Measurements from ENCODE around the gene BUB3.

BUB3 gene

DNA sequence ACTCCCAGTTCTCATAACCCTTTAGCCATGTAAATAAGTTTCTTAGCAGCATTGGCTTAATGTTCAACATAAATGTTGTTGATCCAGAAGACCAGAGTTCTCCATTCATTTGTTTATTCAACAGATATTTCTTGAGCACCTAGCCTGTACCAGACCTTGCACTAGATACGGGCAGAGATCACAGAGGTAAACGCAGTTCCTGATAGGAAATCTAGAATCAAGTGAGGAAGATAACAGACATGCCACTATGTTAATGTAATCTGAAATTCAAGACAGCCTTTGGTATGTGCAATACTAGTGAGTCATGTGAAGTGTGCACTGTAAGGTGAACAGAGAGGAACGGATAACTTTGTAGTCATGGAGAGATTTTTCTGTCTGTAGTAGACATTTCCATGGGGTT is 3.0 kb downstream of the BUB3 start:
- no peak for TF ChIP-seq YY1 (IDR thresholded peaks at IDR 0.05; ENCODE audit: low read depth)
- no peak for TF ChIP-seq NFIC (IDR thresholded peaks at IDR 0.05)
- TF ChIP-seq, protein P1, sequence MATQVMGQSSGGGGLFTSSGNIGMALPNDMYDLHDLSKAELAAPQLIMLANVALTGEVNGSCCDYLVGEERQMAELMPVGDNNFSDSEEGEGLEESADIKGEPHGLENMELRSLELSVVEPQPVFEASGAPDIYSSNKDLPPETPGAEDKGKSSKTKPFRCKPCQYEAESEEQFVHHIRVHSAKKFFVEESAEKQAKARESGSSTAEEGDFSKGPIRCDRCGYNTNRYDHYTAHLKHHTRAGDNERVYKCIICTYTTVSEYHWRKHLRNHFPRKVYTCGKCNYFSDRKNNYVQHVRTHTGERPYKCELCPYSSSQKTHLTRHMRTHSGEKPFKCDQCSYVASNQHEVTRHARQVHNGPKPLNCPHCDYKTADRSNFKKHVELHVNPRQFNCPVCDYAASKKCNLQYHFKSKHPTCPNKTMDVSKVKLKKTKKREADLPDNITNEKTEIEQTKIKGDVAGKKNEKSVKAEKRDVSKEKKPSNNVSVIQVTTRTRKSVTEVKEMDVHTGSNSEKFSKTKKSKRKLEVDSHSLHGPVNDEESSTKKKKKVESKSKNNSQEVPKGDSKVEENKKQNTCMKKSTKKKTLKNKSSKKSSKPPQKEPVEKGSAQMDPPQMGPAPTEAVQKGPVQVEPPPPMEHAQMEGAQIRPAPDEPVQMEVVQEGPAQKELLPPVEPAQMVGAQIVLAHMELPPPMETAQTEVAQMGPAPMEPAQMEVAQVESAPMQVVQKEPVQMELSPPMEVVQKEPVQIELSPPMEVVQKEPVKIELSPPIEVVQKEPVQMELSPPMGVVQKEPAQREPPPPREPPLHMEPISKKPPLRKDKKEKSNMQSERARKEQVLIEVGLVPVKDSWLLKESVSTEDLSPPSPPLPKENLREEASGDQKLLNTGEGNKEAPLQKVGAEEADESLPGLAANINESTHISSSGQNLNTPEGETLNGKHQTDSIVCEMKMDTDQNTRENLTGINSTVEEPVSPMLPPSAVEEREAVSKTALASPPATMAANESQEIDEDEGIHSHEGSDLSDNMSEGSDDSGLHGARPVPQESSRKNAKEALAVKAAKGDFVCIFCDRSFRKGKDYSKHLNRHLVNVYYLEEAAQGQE (IDR thresholded peaks at IDR 0.05; ENCODE audit: low read depth) = no peak
- TF ChIP-seq, protein P2, sequence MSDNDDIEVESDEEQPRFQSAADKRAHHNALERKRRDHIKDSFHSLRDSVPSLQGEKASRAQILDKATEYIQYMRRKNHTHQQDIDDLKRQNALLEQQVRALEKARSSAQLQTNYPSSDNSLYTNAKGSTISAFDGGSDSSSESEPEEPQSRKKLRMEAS (IDR thresholded peaks at IDR 0.05) = no peak
- TF ChIP-seq EP300 (IDR thresholded peaks at IDR 0.05; ENCODE audit: borderline replicate concordance) = no peak
- TF ChIP-seq TEAD4 (IDR thresholded peaks at IDR 0.05) = no peak

DNA sequence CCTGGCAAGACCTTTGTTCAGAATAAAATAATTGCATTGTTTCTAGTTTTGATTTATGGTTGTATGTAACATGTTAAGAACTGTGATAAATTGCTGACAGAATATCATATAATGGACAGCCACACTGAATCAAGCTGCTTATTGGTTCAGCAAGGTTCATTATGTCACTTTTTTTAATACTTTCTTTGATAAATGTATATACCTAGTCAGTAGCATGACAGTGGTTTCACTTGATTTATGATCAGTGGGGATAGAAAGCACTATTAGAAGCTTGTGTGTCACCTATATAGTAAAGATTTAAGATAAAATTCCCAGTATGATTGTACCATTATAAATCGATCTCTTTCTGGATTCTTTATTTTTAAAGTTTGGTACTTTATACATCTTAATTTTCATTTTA is 4.5 kb downstream of the BUB3 start:
- TF ChIP-seq CEBPB (IDR thresholded peaks at IDR 0.05) = no peak
- TF ChIP-seq RAD21 (IDR thresholded peaks at IDR 0.05; ENCODE audit: low read depth) = no peak
- TF ChIP-seq EGR1 (IDR thresholded peaks at IDR 0.05) = no peak
- TF ChIP-seq CREB1 (IDR thresholded peaks at IDR 0.05; ENCODE audit: low read depth) = no peak
- TF ChIP-seq, protein P2 (IDR thresholded peaks at IDR 0.05) = no peak
- no peak for TF ChIP-seq TCF12 (IDR thresholded peaks at IDR 0.05; ENCODE audit: low read depth)
- TF ChIP-seq YY1 (IDR thresholded peaks at IDR 0.05; ENCODE audit: low read depth) = no peak
- TF ChIP-seq ZBTB7A (IDR thresholded peaks at IDR 0.05; ENCODE audit: low read depth) = no peak
- TF ChIP-seq, protein P1 (IDR thresholded peaks at IDR 0.05; ENCODE audit: low read depth) = no peak

GRCh38 chr10:123160311-123160980 is 6.2 kb downstream of the BUB3 start:
- no peak for TF ChIP-seq CREB1 (IDR thresholded peaks at IDR 0.05; ENCODE audit: low read depth)
- TF ChIP-seq FOXM1 (IDR thresholded peaks at IDR 0.05; ENCODE audit: borderline replicate concordance, low read depth) = no peak
- TF ChIP-seq EGR1 (IDR thresholded peaks at IDR 0.05) = no peak
- TF ChIP-seq ZBTB7A (IDR thresholded peaks at IDR 0.05; ENCODE audit: low read depth) = no peak
- TF ChIP-seq TEAD4 (IDR thresholded peaks at IDR 0.05) = no peak
- TF ChIP-seq, protein P1 (IDR thresholded peaks at IDR 0.05; ENCODE audit: low read depth) = no peak

DNA sequence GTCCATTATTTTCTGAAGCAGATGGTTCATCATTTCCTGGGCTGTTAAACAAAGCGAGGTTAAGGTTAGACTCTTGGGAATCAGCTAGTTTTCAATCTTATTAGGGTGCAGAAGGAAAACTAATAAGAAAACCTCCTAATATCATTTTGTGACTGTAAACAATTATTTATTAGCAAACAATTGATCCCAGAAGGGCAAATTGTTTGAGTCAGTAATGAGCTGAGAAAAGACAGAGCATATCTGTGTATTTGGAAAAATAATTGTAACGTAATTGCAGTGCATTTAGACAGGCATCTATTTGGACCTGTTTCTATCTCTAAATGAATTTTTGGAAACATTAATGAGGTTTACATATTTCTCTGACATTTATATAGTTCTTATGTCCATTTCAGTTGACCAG is 10.1 kb downstream of the BUB3 start:
- TF ChIP-seq CREB1 (IDR thresholded peaks at IDR 0.05; ENCODE audit: low read depth) (no peak), CEBPB (IDR thresholded peaks at IDR 0.05) (no peak), FOXM1 (IDR thresholded peaks at IDR 0.05; ENCODE audit: borderline replicate concordance, low read depth) (no peak), TAF1 (IDR thresholded peaks at IDR 0.05; ENCODE audit: low read depth) (no peak), ZBTB7A (IDR thresholded peaks at IDR 0.05; ENCODE audit: low read depth) (no peak)
- TF ChIP-seq, protein P1 (IDR thresholded peaks at IDR 0.05; ENCODE audit: low read depth) = no peak

Data from Ishikawa (cell line).